HepG2 (cell line): Measurements from ENCODE around the gene ODAM. TPM values are rescaled to one million over a fixed set of nuclear protein-coding genes. Genes with fewer than 3 reads are reported as not detected.

Experiments used
- ATAC-seq: fragments of 200-7000 bp; cut with Tn5 transposase; 3 replicates; pipeline ENCODE4 v1.9.1; 2020; ENCODE audit warnings: mild to moderate bottlenecking, moderate library complexity
- BruUV-seq: library from RNA; stranded (reverse); fragments of 400-500 nt; replicated peaks from 2 replicates; lab custom pipeline; 2021; lab: Mats Ljungman, UMichigan
- CTCF ChIA-PET: fragments of 300-600 bp; formaldehyde crosslinking; extraction: SDS; loops from one replicate; lab custom pipeline; 2021; ENCODE audit warnings: low total read pairs, inconsistent platforms, low intra/inter-chr PET ratio; lab: Yijun Ruan, JAX
- POLR2A ChIA-PET: fragments of 350-600 bp; sonication (Branson Sonifier 250); formaldehyde crosslinking; loops from one replicate; lab custom pipeline; 2020; ENCODE audit warnings: antibody characterized with exemption, inconsistent platforms; lab: Yijun Ruan, JAX
- DNase-seq: peaks from one replicate; pipeline ENCODE4 v3.0.0-alpha.2; 2015; ENCODE audit warnings: low spot score
- FAIRE-seq: peaks from 3 replicates; lab custom pipeline; 2011; peaks lifted over from hg19 to GRCh38; lab: Jason Lieb, UNC
- H2AFZ ChIP-seq: one replicate; pipeline ENCODE4 v1.6.1; 2011; ENCODE audit warnings: low read length, inconsistent platforms
- H3K27ac ChIP-seq: fragments of 300-600 bp; 3 replicates; pipeline ENCODE4 v1.8.0; 2011; ENCODE audit warnings: mixed run types, mild to moderate bottlenecking, mixed read lengths, low read length, inconsistent platforms; ENCODE audit not compliant: insufficient read depth; ENCODE audit errors: extremely low read length
- H3K27me3 ChIP-seq, 2 experiments: fragments of 200-600 bp in 1 of 2; 2 replicates in 1 of 2; 3 replicates in 1 of 2; pipeline versions ENCODE4 v1.6.0 to v1.8.0; 2011; ENCODE audit warnings: low read length in 2 of 2, mild to moderate bottlenecking in 2 of 2, moderate library complexity in 2 of 2, inconsistent platforms in 1 of 2; ENCODE audit not compliant: insufficient read depth in 2 of 2, control insufficient read depth in 1 of 2
- H3K36me3 ChIP-seq, 2 experiments: fragments of 200-600 bp in 1 of 2; replicated peaks in 1 of 2; 2 replicates in 1 of 2; 3 replicates in 1 of 2; pipeline versions ENCODE4 v1.5.1 to v1.8.0; 2011; ENCODE audit warnings: low read length in 2 of 2, inconsistent platforms in 1 of 2; ENCODE audit not compliant: insufficient read depth in 2 of 2, control insufficient read depth in 1 of 2
- H3K4me1 ChIP-seq: 2 replicates; pipeline ENCODE4 v1.5.1; 2012; ENCODE audit warnings: low read length, inconsistent platforms; ENCODE audit not compliant: insufficient read depth
- H3K4me2 ChIP-seq: 2 replicates; pipeline ENCODE4 v1.6.0; 2011; ENCODE audit warnings: low read depth, low read length, inconsistent platforms
- H3K4me3 ChIP-seq, 3 experiments: fragments of 200-600 bp in 1 of 3; sonication (generic), shearing (Covaris generic) in 1 of 3; replicated peaks in 1 of 3; 2 replicates each; pipeline ENCODE4 v1.5.1; 2011 to 2016; ENCODE audit warnings: low read length in 3 of 3, inconsistent platforms in 2 of 3, low read depth in 2 of 3, mild to moderate bottlenecking in 2 of 3, control low read depth in 1 of 3, mixed read lengths in 1 of 3; ENCODE audit not compliant: insufficient read depth in 1 of 3
- H3K79me2 ChIP-seq: one replicate; pipeline ENCODE4 v1.6.1; 2011; ENCODE audit warnings: low read length, inconsistent platforms; ENCODE audit not compliant: insufficient read depth
- H3K9ac ChIP-seq: 2 replicates; pipeline ENCODE4 v1.6.0; 2011; ENCODE audit warnings: mild to moderate bottlenecking, low read depth, low read length, inconsistent platforms; ENCODE audit not compliant: insufficient read depth
- H3K9me3 ChIP-seq: 2 replicates; pipeline ENCODE4 v1.5.1; 2012; ENCODE audit warnings: mild to moderate bottlenecking, low read length
- H4K20me1 ChIP-seq: 2 replicates; pipeline ENCODE4 v1.6.0; 2011; ENCODE audit warnings: inconsistent platforms, mild to moderate bottlenecking, low read length, moderate library complexity; ENCODE audit not compliant: insufficient read depth
- ATRX ChIP-seq: sonication (generic); formaldehyde crosslinking; IDR thresholded peaks from 2 replicates; pipeline ENCODE4 v1.4.0; 2020; ENCODE audit warnings: missing genetic modification reagents, borderline replicate concordance
- CEBPB ChIP-seq: IDR thresholded peaks from 2 replicates; pipeline ENCODE4 v1.6.1; 2011; ENCODE audit warnings: low read depth, low read length, improper control_type of control experiment, borderline replicate concordance
- ETS1 ChIP-seq: sonication (generic); formaldehyde crosslinking; IDR thresholded peaks from 2 replicates; pipeline ENCODE4 v1.4.0; 2020; ENCODE audit warnings: missing genetic modification reagents
- GATAD1 ChIP-seq: IDR thresholded peaks from 2 replicates; pipeline ENCODE4 v1.6.1; 2016; ENCODE audit warnings: missing genetic modification reagents, missing compliant biosample characterization
- GLMP ChIP-seq: sonication (generic); formaldehyde crosslinking; IDR thresholded peaks from 2 replicates; pipeline ENCODE4 v1.9.0; 2021; ENCODE audit warnings: missing genetic modification reagents, mild to moderate bottlenecking, borderline replicate concordance
- MED1 ChIP-seq: sonication (generic); formaldehyde crosslinking; IDR thresholded peaks from 2 replicates; pipeline ENCODE4 v1.4.0; 2020; ENCODE audit warnings: missing genetic modification reagents
- MED13 ChIP-seq: sonication (generic); formaldehyde crosslinking; IDR thresholded peaks from 2 replicates; pipeline ENCODE4 v1.5.0; 2020; ENCODE audit warnings: missing genetic modification reagents
- NCOR1 ChIP-seq: fragments of 200-600 bp; sonication (generic); IDR thresholded peaks from 2 replicates; pipeline ENCODE4 v1.7.0; 2017; ENCODE audit warnings: antibody characterized with exemption, low read length, borderline replicate concordance
- NFIC ChIP-seq: IDR thresholded peaks from 2 replicates; pipeline ENCODE4 v1.6.1; 2012; ENCODE audit warnings: mild to moderate bottlenecking, low read length, inconsistent platforms
- POGZ ChIP-seq: sonication (generic); formaldehyde crosslinking; IDR thresholded peaks from 2 replicates; pipeline ENCODE4 v1.4.0; 2020; ENCODE audit warnings: mild to moderate bottlenecking, missing genetic modification reagents
- SALL1 ChIP-seq: sonication (generic); formaldehyde crosslinking; IDR thresholded peaks from 2 replicates; pipeline ENCODE4 v1.8.0; 2022; ENCODE audit warnings: mild to moderate bottlenecking, missing genetic modification reagents
- SIX1 ChIP-seq: sonication (generic); formaldehyde crosslinking; IDR thresholded peaks from 2 replicates; pipeline ENCODE4 v1.4.0; 2020; ENCODE audit warnings: missing genetic modification reagents, borderline replicate concordance
- SMAD3 ChIP-seq: sonication (generic); formaldehyde crosslinking; IDR thresholded peaks from 2 replicates; pipeline ENCODE4 v1.4.0; 2020; ENCODE audit warnings: missing genetic modification reagents
- SOX5 ChIP-seq: IDR thresholded peaks from 2 replicates; pipeline ENCODE4 v1.6.1; 2016; ENCODE audit warnings: borderline replicate concordance
- SSRP1 ChIP-seq: IDR thresholded peaks from 2 replicates; pipeline ENCODE4 v1.6.1; 2016; ENCODE audit warnings: control low read depth
- TAF1 ChIP-seq: sonication (generic); formaldehyde crosslinking; IDR thresholded peaks from 2 replicates; pipeline ENCODE4 v1.4.0; 2020; ENCODE audit warnings: missing genetic modification reagents
- ZBTB20 ChIP-seq: sonication (generic); formaldehyde crosslinking; IDR thresholded peaks from 2 replicates; pipeline ENCODE4 v1.8.1; 2023; ENCODE audit warnings: missing genetic modification reagents, low read depth, mild to moderate bottlenecking, borderline replicate concordance
- ZFP36 ChIP-seq: fragments of 150-350 bp; IDR thresholded peaks from 2 replicates; pipeline ENCODE4 v1.6.1; 2018; ENCODE audit warnings: borderline replicate concordance, low read length, low read depth; ENCODE audit not compliant: partially characterized antibody
- ZFP82 ChIP-seq: sonication (generic); formaldehyde crosslinking; IDR thresholded peaks from 2 replicates; pipeline ENCODE4 v1.5.1; 2020; ENCODE audit warnings: mild to moderate bottlenecking, missing genetic modification reagents, borderline replicate concordance
- ZNF704 ChIP-seq: sonication (generic); formaldehyde crosslinking; IDR thresholded peaks from 2 replicates; pipeline ENCODE4 v1.8.1; 2023; ENCODE audit warnings: mild to moderate bottlenecking, inconsistent platforms, moderate library complexity, missing genetic modification reagents, borderline replicate concordance
- WGBS: methylation state at CpG from one replicate; pipeline ENCODE4 v1.1.6; 2017; ENCODE audit warnings: low lambda C conversion rate; 5-methylcytosine and 5-hydroxymethylcytosine counted together
- in situ Hi-C: cut with HindIII; loops from 2 replicates; pipeline ENCODE4 v1.10.0; 2017; ENCODE audit warnings: low pct_unique_long_range_greater_than_20kb; ENCODE audit not compliant: extremely low pct_ligation_motif_present
- intact Hi-C: fragments of 100-400 bp; cut with micrococcal nuclease; formaldehyde crosslinking; loops from one replicate; pipeline ENCODE4 v1.10.0; 2022; ENCODE audit not compliant: unreplicated experiment
- polyA plus RNA-seq, 8 experiments: library from polyadenylated mRNA; depleted of rRNA in 3 of 8; stranded (reverse) in 7 of 8; unstranded in 1 of 8; fragments of >200 nt; fragmentation: Illumina TruSeq in 4 of 8; extraction: Trizol in 4 of 8; gene quantifications; 2 replicates each; pipeline versions ENCODE4 v1.2.1 to v1.2.3, GENCODE V29; 2011 to 2016; ENCODE audit warnings: low read depth in 4 of 8, missing spikeins in 1 of 8, mixed read lengths in 1 of 8; ENCODE audit not compliant: insufficient read depth in 1 of 8
- total RNA-seq, 5 experiments: library from RNA; depleted of rRNA; stranded (reverse); fragments of >200 nt; fragmentation: Illumina TruSeq; extraction: Trizol; gene quantifications; 2 replicates each; pipeline ENCODE4 v1.2.3, GENCODE V29; 2016; ENCODE audit warnings: low read depth in 1 of 5
- TF ChIP-seq, protein P1 (sequence below): IDR thresholded peaks from 2 replicates; pipeline ENCODE4 v1.6.1; 2016; ENCODE audit warnings: missing compliant biosample characterization, missing genetic modification reagents, borderline replicate concordance

The ODAM gene
- total and polyA plus RNA-seq, 2 of the 13 experiments (the other 11 are each of a cell fraction or from before 2014, with no cell fraction given): 94.6 to 115 TPM

- FAIRE-seq (no peak), DNase-seq (peak; percentile 72), ATAC-seq (peak; percentile 87)
- H3K4me3 ChIP-seq: peak overlapping the region in 1 of 3 experiments; percentile 25; a peak in 2 of 6 replicates
- WGBS: 53% methylated on average over 2 of the region's 2 CpGs
- H3K79me2 ChIP-seq: no peaks in the 10 kb centered on the region
- intact Hi-C loops (no loop called here), in situ Hi-C loops (no loop called here)
- BruUV-seq: no TSS peak
- H3K27ac ChIP-seq: peak overlapping the region; percentile 76
- H3K9ac ChIP-seq: peak overlapping the region; percentile 53
- CTCF ChIA-PET: no interaction called here
- peak overlapping the region; percentile 50 for H3K4me2 ChIP-seq
- H3K36me3 ChIP-seq: no peaks in the 10 kb centered on the region
- H4K20me1 ChIP-seq: no peaks in the 10 kb centered on the region
- POLR2A ChIA-PET: no interaction called here
- H3K27me3 ChIP-seq: no peaks in the 10 kb centered on the region; a peak in 1 of 5 replicates
- no peaks in the 10 kb centered on the region for H3K9me3 ChIP-seq
- peak overlapping the region; percentile 85 for H2AFZ ChIP-seq
- peaks cover 83% of the 10 kb centered on the region for H3K4me1 ChIP-seq
- TF ChIP-seq SALL1 (CRISPR knock-in tag) (peak; percentile 31; the same call in 1 of the 2 replicates), ATRX (CRISPR knock-in tag) (no peak), MED1 (CRISPR knock-in tag) (0 out of 2 replicates have a peak, but pooled peaks have one; percentile 16), NCOR1 (no peak), ZFP36 (no peak), SIX1 (CRISPR knock-in tag) (peak; percentile 26; the same call in 1 of the 2 replicates), SOX5 (CRISPR knock-in tag) (0 out of 2 replicates have a peak, but pooled peaks have one; percentile 13), MED13 (CRISPR knock-in tag) (0 out of 2 replicates have a peak, but pooled peaks have one; percentile 37), ETS1 (CRISPR knock-in tag) (no peak), GLMP (CRISPR knock-in tag) (no peak), SSRP1 (CRISPR knock-in tag) (0 out of 2 replicates have a peak, but pooled peaks have one; percentile 77), POGZ (CRISPR knock-in tag) (peak; percentile 76), ZFP82 (CRISPR knock-in tag) (no peak), GATAD1 (CRISPR knock-in tag) (no peak), ZNF704 (no peak), CEBPB (no peak), SMAD3 (no peak), TAF1 (CRISPR knock-in tag) (no peak; the same call in 1 of the 2 replicates), NFIC (no peak; the same call in 1 of the 2 replicates), ZBTB20 (CRISPR knock-in tag) (no peak)
- TF ChIP-seq, protein P1, sequence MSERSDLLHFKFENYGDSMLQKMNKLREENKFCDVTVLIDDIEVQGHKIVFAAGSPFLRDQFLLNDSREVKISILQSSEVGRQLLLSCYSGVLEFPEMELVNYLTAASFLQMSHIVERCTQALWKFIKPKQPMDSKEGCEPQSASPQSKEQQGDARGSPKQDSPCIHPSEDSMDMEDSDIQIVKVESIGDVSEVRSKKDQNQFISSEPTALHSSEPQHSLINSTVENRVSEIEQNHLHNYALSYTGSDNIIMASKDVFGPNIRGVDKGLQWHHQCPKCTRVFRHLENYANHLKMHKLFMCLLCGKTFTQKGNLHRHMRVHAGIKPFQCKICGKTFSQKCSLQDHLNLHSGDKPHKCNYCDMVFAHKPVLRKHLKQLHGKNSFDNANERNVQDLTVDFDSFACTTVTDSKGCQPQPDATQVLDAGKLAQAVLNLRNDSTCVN: peak; percentile 90
Observed at GRCh38 chr4:70197842-70198241, 2.3 kb downstream of the ODAM start.
